HCT116 (cell line): Measurements from ENCODE around the gene PSMG1.

Experiments
- CEBPB ChIP-seq: IDR thresholded peaks from 2 replicates; pipeline ENCODE4 v1.6.1; 2012; ENCODE audit warnings: low read depth
- CTCF ChIP-seq, 3 experiments: fragments of 200-600 bp in 1 of 3; sonication (generic) in 1 of 3; IDR thresholded peaks in 2 of 3; conservative IDR thresholded peaks in 1 of 3; 2 replicates each; pipeline ENCODE4 v1.5.1; 2012 to 2017; ENCODE audit warnings: low read depth in 2 of 3, low read length in 2 of 3, antibody characterized with exemption in 1 of 3, borderline replicate concordance in 1 of 3, control low read depth in 1 of 3, mild to moderate bottlenecking in 1 of 3, mixed read lengths in 1 of 3, mixed run types in 1 of 3, moderate library complexity in 1 of 3; ENCODE audit not compliant: insufficient read depth in 1 of 3
- ELF1 ChIP-seq: IDR thresholded peaks from 2 replicates; pipeline ENCODE4 v1.6.1; 2012; ENCODE audit warnings: low read depth, borderline replicate concordance
- EZH2 ChIP-seq: fragments of 200-600 bp; sonication (generic); IDR thresholded peaks from 2 replicates; pipeline ENCODE4 v1.6.1; 2017; ENCODE audit warnings: antibody characterized with exemption, mixed run types
- POLR2A ChIP-seq: IDR thresholded peaks from 2 replicates; pipeline ENCODE4 v1.7.0; 2011; ENCODE audit warnings: borderline replicate concordance; ENCODE audit not compliant: insufficient read depth, insufficient read length; ENCODE audit errors: extremely low read depth
- POLR2AphosphoS5 ChIP-seq: IDR thresholded peaks from 2 replicates; pipeline ENCODE4 v1.6.1; 2011; ENCODE audit warnings: mild to moderate bottlenecking, low read depth, low read length, moderate library complexity
- REST ChIP-seq: IDR thresholded peaks from 2 replicates; pipeline ENCODE4 v1.6.1; 2012; ENCODE audit warnings: low read depth
- SIN3A ChIP-seq: IDR thresholded peaks from 2 replicates; pipeline ENCODE4 v1.6.1; 2012; ENCODE audit warnings: low read depth
- TCF7L2 ChIP-seq: IDR thresholded peaks from 2 replicates; pipeline ENCODE4 v1.7.0; 2011; ENCODE audit warnings: borderline replicate concordance, inconsistent platforms; ENCODE audit not compliant: insufficient read depth, insufficient read length; ENCODE audit errors: extremely low read depth
- ZFX ChIP-seq: fragments of 450-650 bp; IDR thresholded peaks from 2 replicates; pipeline ENCODE4 v1.6.1; 2017
- ZNF274 ChIP-seq: fragments of 200-500 bp; sonication (Bioruptor generic); IDR thresholded peaks from 2 replicates; pipeline ENCODE4 v1.6.1; 2014; ENCODE audit warnings: mild to moderate bottlenecking, low read depth, low read length, inconsistent platforms

- TF ChIP-seq CTCF (IDR thresholded peaks at IDR 0.05 in 2 of 3, conservative IDR thresholded peaks at IDR 0.05 in 1 of 3; ENCODE audit: borderline replicate concordance in 1 of 3, insufficient read depth in 1 of 3, low read depth in 2 of 3, low read length in 2 of 3) (no peak), ELF1 (no peak), POLR2A (no peak), SIN3A (no peak), REST (no peak), TCF7L2 (no peak), POLR2AphosphoS5 (no peak), CEBPB (no peak), EZH2 (no peak), ZNF274 (no peak), ZFX (no peak)
These were observed 9.3 kb downstream of the PSMG1 start for GRCh38 chr21:39173716-39174680.
